ENCODE results near the gene GPR3.

DNA sequence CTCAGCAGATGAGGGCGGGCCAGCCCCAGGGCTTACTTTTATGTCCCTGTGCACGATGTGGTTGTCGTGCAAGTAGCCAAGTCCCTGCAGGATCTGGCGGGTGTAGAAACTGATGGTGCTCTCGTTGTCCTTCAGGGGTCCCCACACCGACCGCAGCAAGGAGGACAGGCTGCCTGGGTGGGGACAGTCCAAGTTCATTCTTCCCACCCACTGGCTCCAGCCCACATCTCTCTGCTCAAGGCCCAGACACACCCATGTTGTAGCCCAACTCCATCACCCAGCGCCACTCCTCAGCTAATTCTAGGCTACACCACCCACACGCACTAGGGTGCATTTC is 32.6 kb upstream of the GPR3 start:
- TF ChIP-seq, protein P1, sequence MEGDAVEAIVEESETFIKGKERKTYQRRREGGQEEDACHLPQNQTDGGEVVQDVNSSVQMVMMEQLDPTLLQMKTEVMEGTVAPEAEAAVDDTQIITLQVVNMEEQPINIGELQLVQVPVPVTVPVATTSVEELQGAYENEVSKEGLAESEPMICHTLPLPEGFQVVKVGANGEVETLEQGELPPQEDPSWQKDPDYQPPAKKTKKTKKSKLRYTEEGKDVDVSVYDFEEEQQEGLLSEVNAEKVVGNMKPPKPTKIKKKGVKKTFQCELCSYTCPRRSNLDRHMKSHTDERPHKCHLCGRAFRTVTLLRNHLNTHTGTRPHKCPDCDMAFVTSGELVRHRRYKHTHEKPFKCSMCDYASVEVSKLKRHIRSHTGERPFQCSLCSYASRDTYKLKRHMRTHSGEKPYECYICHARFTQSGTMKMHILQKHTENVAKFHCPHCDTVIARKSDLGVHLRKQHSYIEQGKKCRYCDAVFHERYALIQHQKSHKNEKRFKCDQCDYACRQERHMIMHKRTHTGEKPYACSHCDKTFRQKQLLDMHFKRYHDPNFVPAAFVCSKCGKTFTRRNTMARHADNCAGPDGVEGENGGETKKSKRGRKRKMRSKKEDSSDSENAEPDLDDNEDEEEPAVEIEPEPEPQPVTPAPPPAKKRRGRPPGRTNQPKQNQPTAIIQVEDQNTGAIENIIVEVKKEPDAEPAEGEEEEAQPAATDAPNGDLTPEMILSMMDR (IDR thresholded peaks at IDR 0.05), result no peak
- TF ChIP-seq, protein P2, sequence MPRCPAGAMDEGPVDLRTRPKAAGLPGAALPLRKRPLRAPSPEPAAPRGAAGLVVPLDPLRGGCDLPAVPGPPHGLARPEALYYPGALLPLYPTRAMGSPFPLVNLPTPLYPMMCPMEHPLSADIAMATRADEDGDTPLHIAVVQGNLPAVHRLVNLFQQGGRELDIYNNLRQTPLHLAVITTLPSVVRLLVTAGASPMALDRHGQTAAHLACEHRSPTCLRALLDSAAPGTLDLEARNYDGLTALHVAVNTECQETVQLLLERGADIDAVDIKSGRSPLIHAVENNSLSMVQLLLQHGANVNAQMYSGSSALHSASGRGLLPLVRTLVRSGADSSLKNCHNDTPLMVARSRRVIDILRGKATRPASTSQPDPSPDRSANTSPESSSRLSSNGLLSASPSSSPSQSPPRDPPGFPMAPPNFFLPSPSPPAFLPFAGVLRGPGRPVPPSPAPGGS (IDR thresholded peaks at IDR 0.05), result no peak
- TF ChIP-seq EP300 (IDR thresholded peaks at IDR 0.05) (no peak), MAZ (IDR thresholded peaks at IDR 0.05; ENCODE audit: borderline replicate concordance, low read depth, low read length) (no peak), POLR2AphosphoS2 (conservative IDR thresholded peaks at IDR 0.05; ENCODE audit: low read length) (no peak)

Measured in A549 (cell line).